GM12892 (cell line): ENCODE results near the gene RAB10.

ENCODE experiments used
- POLR2A ChIP-seq: IDR thresholded peaks from 2 replicates; pipeline ENCODE4 v1.6.1; 2011; ENCODE audit warnings: low read depth, low read length, control low read depth
- POLR2AphosphoS5 ChIP-seq: IDR thresholded peaks from 2 replicates; pipeline ENCODE4 v1.6.1; 2011; ENCODE audit warnings: low read depth, low read length, control low read depth

DNA sequence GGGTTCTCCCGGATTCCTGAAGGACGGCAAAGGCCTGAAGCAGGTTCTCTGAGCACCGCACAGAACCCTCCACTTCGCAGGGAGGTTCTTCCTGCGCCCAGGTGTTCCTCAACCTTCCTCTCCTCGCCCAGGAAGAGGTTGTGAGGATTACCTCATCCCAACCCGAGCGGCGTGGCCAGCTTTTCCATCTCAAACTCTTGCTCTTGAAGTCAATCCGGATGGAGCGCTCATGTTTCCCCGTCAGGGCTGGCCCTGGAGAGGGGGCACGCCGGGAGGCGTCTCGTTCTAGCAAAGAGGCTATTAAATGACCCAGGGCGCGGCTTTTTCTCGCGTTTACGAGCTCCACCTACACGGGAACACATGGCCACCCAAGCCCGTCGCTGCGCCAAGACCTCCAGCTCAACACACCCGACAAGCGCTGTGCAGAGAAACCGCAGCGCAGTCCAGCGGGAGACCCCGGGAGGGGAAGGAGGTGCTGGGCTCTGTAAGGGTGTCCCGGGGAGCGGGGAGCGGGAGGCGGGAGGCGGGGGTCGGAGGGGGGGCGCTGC is 540 bp upstream of the RAB10 start:
- TF ChIP-seq POLR2A, result no peak
- TF ChIP-seq POLR2AphosphoS5, result no peak
